HG02678 (cell line): Measurements from ENCODE around the gene ALPI.
"Not testable (repeated sequence)": the region's sequence is repeated elsewhere in the genome, so short reads cannot be mapped to it uniquely, and the experiment has no call there.

Experiments
- ATAC-seq: cut with Tn5 transposase; IDR thresholded peaks from one replicate; pipeline ENCODE4 v1.9.1; 2021; ENCODE audit warnings: mild to moderate bottlenecking, moderate library complexity; ENCODE audit not compliant: unreplicated experiment

The ALPI gene

DNA sequence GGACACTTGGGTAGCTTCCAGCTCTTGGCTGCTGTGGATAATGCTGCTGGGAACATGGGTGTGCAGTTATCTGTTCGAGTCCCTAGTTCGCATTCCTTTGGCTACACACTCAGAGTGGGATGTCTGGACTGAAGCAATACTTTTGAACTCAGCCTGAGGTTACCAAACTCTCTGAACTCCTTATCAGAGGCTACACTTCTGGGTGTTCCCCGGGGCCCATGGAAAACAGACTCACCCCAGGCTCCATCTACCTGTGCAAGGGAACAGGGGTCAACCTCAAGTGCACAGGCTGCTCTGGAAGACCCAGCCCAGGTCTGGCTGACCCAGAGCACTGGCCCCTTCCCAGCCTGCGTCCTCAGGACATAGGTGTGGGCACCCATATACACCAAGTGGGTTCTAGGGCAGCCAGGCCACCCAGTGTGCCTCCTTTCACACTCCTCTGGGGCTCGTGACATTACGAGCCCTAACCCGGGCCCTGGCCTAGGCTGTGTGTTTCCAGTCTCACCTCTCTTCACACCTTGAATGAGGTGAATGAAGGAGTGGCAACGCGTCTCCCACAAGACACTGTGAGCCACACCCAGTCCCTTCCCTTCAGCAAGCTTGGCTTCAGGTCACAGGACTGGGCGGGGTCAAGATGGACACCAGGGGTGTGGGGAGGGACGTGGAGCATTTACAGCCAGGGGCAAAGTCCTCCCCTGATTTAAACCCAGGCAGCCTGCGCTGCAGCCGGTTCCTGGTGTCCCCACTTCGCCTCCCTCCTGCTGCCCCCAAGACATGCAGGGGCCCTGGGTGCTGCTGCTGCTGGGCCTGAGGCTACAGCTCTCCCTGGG is at the start of gene ALPI:
TSS of gene ALPI (plus strand) at position 728 of the 830 bp plus-strand sequence. CDS start at position 775, 47 bp downstream.
- no peak for ATAC-seq

DNA sequence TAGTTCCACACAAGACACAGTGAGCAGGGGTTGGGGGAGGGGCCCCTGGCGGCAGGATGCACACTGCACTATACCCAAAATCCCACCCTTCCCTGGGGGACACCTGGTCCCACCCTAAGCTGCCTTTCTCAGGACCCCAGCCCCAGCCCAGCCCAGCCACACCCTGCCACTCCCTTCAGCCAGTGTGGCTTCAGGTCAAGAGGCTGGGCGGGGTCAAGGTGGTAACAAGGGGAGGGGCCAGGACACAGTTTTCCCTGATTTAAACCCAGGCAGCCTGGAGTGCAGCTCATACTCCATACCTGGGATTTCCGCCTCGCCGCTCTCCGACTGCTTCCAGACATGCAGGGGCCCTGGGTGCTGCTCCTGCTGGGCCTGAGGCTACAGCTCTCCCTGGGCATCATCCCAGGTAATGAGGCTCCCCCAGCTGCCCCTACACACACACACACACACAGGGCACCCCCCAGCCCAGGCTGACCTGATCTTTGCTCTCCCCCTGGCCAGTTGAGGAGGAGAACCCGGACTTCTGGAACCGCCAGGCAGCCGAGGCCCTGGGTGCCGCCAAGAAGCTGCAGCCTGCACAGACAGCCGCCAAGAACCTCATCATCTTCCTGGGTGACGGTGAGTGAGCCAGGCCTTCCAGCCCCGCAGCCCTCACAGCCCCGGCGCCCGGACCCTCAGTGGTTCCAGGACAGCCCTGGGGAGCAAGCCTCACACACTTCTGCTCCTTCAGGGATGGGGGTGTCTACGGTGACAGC is 49.2 kb upstream of the ALPI start, which contains the start of gene ALPG:
TSS of gene ALPG (plus strand) at position 289 of the 755 bp plus-strand sequence. CDS start at position 340, 51 bp downstream.
- no peak for ATAC-seq

DNA sequence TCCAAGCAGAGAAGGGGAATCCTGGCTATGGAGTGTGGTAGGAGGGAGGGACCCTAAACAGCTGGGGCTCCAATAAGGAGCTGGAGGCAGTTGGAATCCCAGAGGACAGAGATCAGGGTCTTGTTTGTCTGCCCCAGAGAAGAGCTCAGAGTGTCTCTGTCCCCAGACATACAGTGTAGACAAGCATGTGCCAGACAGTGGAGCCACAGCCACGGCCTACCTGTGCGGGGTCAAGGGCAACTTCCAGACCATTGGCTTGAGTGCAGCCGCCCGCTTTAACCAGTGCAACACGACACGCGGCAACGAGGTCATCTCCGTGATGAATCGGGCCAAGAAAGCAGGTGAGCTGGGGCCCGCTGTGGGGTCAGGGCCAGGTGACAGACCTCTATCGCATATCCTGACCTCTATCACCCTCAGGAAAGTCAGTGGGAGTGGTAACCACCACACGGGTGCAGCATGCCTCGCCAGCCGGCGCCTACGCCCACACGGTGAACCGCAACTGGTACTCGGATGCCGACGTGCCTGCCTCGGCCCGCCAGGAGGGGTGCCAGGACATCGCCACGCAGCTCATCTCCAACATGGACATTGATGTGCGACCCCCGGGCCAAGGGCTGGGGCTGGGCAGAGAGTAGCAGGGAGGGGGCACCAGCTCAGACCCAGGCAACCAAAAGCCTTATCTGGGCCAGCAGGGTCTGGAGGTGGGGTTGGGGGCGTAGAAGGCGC is 48.4 kb upstream of the ALPI start:
- not testable (repeated sequence) for ATAC-seq

DNA sequence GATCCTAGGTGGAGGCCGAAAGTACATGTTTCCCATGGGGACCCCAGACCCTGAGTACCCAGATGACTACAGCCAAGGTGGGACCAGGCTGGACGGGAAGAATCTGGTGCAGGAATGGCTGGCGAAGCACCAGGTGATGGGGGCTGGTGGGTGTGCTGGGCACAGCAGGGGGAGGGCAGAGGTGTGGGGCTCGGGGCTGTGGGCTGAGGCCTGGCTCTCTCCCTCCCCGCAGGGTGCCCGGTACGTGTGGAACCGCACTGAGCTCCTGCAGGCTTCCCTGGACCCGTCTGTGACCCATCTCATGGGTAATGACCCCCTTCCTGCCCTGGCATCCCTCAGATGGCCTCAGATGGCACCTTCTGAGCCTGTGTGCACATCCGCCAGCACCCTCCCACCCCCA is 47.7 kb upstream of the ALPI start:
- ATAC-seq = not testable (repeated sequence)

DNA sequence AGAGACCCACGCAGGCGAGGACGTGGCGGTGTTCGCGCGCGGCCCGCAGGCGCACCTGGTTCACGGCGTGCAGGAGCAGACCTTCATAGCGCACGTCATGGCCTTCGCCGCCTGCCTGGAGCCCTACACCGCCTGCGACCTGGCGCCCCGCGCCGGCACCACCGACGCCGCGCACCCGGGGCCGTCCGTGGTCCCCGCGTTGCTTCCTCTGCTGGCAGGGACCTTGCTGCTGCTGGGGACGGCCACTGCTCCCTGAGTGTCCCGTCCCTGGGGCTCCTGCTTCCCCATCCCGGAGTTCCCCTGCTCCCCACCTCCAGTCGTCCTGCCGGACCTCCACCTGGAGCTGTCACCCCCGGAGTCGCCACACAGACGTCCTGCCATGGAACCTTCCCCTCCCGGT is 46.3 kb upstream of the ALPI start:
- not testable (repeated sequence) for ATAC-seq

DNA sequence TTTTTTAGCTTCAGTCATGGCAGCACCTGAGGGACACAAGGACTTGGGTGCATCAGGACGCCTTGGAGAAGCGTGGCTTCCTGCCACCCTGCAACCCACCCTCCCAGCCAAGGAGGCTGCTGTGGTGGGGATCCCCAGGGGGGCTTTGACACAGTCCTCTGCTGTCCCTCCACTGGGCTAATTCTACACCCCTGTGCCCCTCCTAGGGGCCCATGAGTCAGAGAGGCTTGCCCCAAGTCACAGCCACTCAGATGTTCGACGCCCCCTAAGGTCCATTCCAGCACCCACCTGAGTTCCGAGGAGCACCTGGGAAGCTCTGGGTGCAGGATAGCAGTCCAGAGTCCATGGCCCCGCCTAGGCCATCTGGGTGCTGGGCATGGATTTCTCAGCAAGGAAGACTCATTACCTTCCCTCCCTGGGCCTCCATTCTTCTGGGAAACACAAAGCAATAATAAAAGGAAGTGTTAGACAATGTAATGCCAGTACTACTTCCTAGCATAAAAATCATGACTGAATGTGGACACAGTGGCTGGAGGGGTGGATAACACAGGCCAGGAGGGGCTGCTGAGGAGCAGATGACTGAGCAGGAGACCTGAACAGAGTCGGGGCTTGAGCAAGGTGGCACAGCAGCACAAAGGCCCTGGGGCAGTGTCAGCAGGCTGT is 45.6 kb upstream of the ALPI start:
- ATAC-seq = no peak

DNA sequence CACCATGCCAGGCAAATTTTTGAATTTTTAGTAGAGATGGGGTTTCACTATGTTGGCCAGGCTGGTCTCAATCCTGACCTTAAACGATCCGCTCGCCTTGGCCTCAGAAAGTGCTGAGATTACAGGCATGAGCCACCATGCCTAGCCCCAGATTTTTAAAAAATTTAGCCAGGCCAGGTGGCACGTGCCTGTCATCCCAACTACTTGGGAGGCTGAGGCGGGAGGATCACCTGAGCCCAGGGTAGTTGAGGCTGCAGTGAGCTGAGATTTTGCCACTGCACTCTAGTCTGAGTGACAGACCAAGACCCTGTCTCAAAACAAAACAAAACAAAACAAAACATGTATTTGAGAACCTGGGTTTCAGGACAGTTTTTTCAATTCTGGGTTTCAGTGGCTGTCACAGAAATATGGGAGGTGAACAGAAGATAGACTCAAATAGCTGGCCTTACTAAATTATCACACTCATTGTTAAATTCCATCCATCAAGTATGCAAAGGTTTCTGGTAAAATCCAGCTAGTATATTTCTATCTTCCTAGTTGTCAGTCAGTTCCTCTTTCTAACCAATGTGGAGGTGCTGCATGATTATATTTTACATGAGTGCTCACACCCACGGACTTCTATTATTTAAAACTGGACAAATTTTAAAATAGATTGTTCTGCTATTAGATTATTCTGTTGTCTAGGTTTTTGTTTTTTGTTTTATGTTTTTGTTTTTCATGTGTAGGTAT is 43.9 kb upstream of the ALPI start:
- no peak for ATAC-seq

DNA sequence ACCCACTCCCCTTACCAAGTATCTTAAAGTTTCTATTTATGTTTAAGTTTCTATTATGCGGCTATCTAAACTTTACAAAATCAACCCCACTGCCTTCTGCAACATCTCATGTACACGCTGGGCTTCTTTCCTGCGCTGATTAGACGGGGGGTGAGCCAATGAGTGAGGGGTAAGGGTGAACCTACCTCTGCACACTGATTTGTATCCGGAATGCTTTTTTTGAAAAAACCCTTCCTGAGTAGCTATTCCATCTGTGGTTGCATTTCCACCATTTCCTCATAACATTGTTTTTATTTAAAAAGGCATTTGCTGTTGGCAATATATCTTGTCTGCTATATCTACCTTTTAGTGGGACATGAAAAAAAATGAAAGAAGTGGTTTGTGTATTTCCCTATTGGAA is 43.0 kb upstream of the ALPI start:
- no peak for ATAC-seq

DNA sequence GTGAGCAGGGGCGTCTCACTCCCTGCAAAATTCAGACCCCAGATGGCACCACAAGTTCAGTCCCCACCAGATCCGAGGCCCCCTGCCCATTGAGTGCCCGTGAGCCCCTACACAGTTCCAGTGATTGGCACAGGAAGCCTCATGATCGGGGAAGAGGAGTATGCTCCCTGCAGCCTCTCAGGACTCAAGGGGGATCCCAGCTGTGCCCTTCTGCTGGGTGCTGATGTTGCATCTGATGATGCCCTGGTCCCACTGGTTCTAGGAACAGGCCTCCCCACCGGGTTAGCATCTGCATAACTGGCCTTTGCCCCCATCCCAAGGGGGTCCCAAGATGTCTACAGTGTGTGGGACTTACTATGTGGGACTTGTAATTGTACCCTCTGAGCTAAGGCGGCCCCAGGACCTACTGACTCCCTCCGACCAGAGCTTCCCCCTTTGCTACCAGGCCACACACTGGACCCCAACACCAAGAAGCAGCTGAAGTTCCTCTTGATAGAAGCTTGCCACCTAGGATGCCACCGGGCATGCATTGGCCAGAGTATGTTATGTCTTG is 40.7 kb upstream of the ALPI start:
- ATAC-seq = no peak

DNA sequence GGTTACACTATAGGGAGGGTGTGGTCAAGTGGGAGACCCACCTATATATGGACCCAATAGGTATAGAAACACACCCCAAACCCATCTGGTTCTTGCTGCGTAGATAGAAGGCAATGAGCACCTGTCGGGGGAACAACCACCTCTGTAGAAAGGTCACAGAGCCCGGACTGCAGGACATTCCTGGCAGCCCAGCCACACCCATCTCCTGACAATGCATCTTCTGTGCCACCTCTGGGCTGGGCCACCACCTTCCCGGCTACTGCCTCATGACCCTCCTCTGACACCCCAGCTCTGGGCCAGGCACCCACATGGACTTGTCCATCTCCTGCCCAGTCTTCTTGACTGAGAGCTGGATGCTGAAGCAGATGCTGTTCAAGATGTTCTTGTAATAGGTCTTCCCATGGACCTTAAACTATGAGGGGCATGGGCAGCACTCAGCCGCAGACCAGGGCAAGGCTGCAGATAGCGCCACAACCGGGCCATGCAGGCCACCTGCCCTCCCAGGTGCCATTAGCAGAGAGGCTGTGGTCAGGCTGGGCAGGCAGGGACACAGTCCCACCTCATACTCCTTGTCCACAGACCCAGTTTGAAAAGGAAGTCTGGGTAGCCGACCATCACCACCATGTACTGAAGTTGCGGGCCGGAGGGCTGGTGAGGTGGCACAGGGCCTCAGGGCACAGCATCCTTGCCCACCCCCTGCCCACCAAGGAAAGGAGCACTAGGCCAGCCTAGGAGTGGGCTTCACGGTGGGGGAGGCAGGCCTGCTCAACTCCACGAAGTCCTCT is 40.0 kb upstream of the ALPI start:
- no peak for ATAC-seq

DNA sequence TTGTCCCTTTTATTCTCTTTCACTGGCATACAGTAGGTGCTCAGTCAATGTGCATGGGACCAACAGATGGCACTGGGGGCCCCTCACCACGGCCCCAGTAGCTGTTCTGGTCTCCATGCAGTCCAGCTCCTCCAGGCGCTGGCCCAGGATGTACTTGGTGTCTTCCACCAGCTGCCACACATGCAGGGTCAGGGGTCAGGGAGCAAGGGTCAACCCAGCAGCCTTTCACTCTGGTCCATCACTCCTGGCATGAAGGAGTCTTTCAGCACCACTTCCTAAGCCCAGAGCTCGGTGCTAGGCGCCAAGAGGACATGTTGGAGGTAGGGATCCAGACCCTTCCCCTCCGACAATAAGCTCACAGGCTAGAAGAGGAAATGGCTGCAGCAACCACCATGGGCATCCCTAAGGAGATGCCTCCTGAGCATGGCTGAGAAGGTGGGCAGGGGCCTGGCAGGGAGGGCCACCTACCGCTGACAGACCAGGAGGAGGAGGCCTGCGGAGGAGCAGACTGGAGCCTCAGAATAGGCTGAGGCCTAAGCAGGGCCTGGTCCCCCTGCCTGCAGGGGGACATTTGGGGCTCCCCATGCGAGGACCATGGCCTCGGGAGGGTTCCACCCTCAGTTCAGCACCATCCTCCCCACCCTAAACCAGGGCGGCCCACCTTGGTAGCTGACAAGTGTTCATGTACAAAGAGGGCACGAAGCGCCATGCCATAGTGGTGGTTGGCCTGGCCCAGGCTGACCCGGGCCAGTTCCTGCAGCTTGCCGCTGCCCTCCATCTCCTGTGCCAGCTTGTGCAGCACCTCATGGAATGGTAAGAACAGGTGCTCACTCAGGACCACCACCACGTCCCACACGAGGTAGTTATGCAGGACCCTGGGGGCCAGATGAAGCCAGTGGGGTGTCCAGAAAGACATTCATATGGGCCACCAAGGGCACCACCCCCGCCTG is 39.2 kb upstream of the ALPI start:
- no peak for ATAC-seq

DNA sequence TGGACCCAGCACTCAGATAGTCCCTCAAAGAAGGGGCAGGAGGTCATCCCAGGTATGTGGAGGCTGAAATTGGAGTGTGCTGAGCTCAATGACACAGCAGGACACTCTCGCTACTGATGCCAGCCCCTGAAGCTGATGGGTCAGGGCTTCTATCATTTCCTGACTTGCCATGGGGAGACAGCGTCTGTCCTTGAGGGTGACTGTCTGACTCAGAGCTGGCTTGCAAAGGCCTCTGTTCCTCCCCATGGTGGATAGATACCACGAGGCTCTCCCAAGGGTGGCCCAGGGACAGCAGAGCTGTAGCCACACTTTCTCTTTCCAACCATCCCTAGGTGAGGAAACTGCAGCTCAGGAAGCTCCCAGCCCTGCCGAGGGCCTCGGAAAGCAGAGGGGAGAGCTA is 38.5 kb upstream of the ALPI start:
- no peak for ATAC-seq

DNA sequence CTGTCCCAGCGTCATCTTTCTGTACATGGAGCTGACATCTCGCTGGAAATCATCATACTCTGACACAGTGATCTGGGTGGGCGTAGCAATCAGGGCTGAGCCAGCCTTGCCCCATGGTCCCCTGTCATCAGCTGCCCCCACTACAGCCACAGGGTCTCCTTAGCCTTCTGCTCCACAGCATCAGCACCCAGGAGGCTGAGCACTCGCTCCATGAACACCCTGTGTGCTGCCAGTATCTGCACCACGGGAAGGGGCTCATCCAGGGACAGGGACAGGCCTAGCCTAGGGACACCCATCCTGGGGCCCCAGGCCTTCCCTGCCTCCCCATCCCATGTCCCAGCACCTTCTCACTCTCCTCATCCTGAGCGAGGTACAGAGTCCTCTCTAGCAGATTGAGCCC is 37.9 kb upstream of the ALPI start:
- no peak for ATAC-seq

DNA sequence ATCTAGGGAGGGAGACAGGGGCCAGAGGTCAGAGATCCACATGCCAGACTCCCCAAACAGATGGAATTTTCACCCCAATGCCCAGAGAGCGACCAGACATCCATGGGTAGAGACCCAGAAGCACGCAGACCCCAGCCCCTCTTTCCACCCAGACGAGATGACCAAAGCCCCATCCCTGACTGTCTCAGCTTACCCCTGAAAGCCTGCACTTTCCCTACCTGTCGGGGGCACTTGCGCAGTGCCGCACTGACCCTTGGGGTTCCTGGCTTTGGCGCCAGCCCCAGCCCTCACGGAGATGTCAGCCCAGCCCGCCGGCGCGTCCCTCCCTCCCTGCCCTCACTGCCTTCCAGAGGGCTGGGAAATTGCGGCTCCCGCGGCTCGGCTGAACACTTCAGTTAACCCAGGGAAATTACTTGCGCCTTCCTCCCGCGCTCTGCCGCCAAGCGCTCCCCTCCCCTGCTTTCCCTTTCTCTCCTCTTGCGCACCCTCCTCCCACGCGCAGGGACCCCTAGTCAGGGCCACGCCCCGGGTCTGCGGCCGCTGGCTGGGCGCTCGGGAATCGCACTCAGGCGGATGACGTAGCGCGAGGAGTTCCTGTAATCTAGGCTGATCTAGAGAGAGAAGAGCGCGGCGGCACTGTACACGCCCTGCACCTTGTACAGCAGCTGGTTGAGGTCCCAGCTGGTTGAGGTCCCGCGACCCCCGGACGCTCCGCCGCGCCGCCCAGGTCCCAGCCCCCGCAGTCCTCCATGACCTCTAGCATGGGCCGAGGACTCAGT is 37.3 kb upstream of the ALPI start:
- ATAC-seq = no peak

DNA sequence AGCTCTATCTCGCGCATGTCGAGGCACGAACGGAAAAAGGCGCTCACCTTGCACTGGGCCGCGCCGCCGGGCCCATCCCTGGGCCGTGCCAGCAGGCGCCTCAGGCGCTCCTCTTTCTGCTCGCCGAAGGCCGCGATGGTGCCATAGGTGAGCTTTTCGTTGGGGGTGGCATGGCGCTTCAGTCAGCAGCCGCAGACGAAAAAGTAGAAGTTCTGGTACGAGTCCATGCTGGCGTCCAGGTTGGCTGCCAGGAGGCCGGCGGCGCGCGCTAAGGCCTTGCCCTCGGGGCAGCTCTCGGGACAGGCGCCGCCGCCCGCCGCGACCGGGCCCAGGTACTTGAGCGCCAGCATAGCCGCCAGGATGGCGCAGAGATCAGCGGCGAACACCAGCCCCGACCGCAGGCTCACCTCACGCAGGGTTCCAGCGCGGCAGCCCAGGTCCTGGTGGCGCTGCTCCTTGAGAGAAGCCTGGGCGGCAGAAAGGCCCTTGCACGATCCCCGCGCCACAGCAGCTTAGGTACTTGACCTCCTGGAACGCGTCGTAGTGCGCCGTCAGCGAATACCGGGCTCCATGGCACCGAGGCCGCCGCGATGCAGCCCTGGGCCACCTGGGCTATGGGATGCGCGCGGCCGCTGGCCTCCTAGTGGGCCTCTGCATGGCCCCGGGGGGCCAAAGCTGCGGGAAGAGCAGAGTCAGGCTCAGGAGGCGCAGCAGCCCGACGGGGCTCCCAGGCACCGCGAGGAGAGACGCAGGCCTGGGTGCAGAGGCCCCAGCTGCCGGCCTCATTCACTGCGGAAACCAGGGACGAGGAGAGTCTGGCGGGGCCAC is 36.5 kb upstream of the ALPI start:
- ATAC-seq = no peak

DNA sequence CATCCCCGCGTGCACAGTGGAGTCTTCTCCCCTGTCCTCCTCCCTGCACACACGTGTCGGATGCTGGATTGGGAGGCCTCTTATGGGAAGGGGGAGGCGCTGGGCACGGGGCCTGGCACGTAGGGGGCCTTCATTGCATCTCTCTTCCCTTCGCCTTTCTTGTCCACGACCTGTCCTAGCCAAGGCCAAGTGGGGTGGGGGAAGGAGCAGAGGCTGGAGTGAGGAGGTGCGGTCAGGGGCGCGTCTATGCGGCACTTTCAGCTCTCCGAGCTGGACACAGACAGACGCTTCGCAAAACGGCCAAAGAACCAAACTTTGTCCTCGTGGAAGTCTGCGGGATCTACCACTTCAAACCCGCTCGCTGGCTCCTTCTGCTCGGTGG is 35.9 kb upstream of the ALPI start:
- ATAC-seq = no peak
